OCI-LY7 (cell line): ENCODE data around the gene KLHL11. TPM values are rescaled to one million over a fixed set of nuclear protein-coding genes. Genes with fewer than 3 reads are reported as not detected.

ENCODE experiments used
- BruUV-seq: library from RNA; stranded (reverse); fragments of 400-500 nt; replicated peaks from 2 replicates; lab custom pipeline; 2021; lab: Mats Ljungman, UMichigan
- CTCF ChIA-PET: fragments of 300-600 bp; sonication (Branson Sonifier 250); formaldehyde crosslinking; loops from one replicate; lab custom pipeline; 2022; ENCODE audit warnings: antibody characterized with exemption; ENCODE audit not compliant: unreplicated experiment; lab: Charles Lee
- POLR2A ChIA-PET: fragments of 300-600 bp; sonication (Branson Sonifier 250); formaldehyde crosslinking; loops from one replicate; lab custom pipeline; 2022; ENCODE audit warnings: antibody characterized with exemption; lab: Charles Lee
- DNase-seq: peaks from one replicate; pipeline ENCODE4 v3.0.0-alpha.2; 2015; ENCODE audit warnings: low spot score
- H2AFZ ChIP-seq: fragments of 200-600 bp; sonication (generic), shearing (Covaris generic); 2 replicates; pipeline ENCODE4 v1.6.1; 2014; ENCODE audit warnings: mild to moderate bottlenecking, antibody characterized with exemption, low read length, moderate library complexity
- H3K27ac ChIP-seq: fragments of 200-600 bp; sonication (generic); 2 replicates; pipeline ENCODE4 v1.5.1; 2014; ENCODE audit warnings: mixed run types, low read depth, mild to moderate bottlenecking, moderate library complexity, low read length, inconsistent platforms; ENCODE audit not compliant: poor library complexity, severe bottlenecking
- H3K36me3 ChIP-seq: fragments of 200-600 bp; sonication (generic); 2 replicates; pipeline ENCODE4 v1.6.1; 2014; ENCODE audit warnings: mild to moderate bottlenecking, antibody characterized with exemption, low read length, moderate library complexity, mixed read lengths; ENCODE audit not compliant: insufficient read depth
- H3K4me1 ChIP-seq: fragments of 200-600 bp; sonication (generic); 2 replicates; pipeline ENCODE4 v1.5.1; 2014; ENCODE audit warnings: mild to moderate bottlenecking, low read length; ENCODE audit not compliant: insufficient read depth, poor library complexity, severe bottlenecking
- H3K4me2 ChIP-seq: fragments of 200-600 bp; sonication (generic); 2 replicates; pipeline ENCODE4 v1.6.1; 2014; ENCODE audit warnings: mild to moderate bottlenecking, low read length
- H3K4me3 ChIP-seq: fragments of 200-600 bp; sonication (generic); 2 replicates; pipeline ENCODE4 v1.5.1; 2014; ENCODE audit warnings: mild to moderate bottlenecking, low read depth, low read length; ENCODE audit not compliant: poor library complexity, severe bottlenecking
- H3K79me2 ChIP-seq: fragments of 200-600 bp; sonication (generic); 2 replicates; pipeline ENCODE4 v1.6.1; 2016; ENCODE audit warnings: low read depth, mild to moderate bottlenecking, low read length, moderate library complexity, mixed read lengths; ENCODE audit not compliant: insufficient read depth
- H3K9me2 ChIP-seq: fragments of 200-600 bp; sonication (generic); 2 replicates; pipeline ENCODE4 v1.6.1; 2016; ENCODE audit warnings: mild to moderate bottlenecking, low read length, mixed read lengths; ENCODE audit not compliant: insufficient read depth
- H3K9me3 ChIP-seq: fragments of 200-600 bp; sonication (generic); 2 replicates; pipeline ENCODE4 v1.6.1; 2014; ENCODE audit warnings: mild to moderate bottlenecking, mixed run types, low read length, mixed read lengths
- H4K20me1 ChIP-seq: fragments of 200-600 bp; sonication (generic); 2 replicates; pipeline ENCODE4 v1.6.1; 2014; ENCODE audit warnings: mild to moderate bottlenecking, antibody characterized with exemption, low read length, moderate library complexity, mixed read lengths; ENCODE audit not compliant: insufficient read depth
- EZH2phosphoT487 ChIP-seq: fragments of 200-600 bp; sonication (generic); IDR thresholded peaks from 2 replicates; pipeline ENCODE4 v1.6.1; 2018; ENCODE audit warnings: low read depth, borderline replicate concordance, mild to moderate bottlenecking, mixed run types, antibody characterized with exemption, low read length, moderate library complexity, mixed read lengths
- intact Hi-C: fragments of 100-400 bp; cut with micrococcal nuclease; formaldehyde crosslinking; loops from one replicate; pipeline ENCODE4 v1.10.0; 2022; ENCODE audit not compliant: unreplicated experiment
- total RNA-seq, 2 experiments: library from RNA; depleted of rRNA in 1 of 2; stranded (reverse); fragments of >200 nt in 1 of 2; shearing (Covaris generic) in 1 of 2; gene quantifications; 2 replicates each; pipeline ENCODE4 v1.2.3, GENCODE V29; 2014 to 2022
- TF ChIP-seq, protein P1 (sequence below): fragments of 200-600 bp; sonication (generic); conservative IDR thresholded peaks from 2 replicates; pipeline ENCODE4 v1.5.1; 2014; ENCODE audit warnings: mild to moderate bottlenecking, antibody characterized with exemption, low read length, moderate library complexity, mixed read lengths

The KLHL11 gene
- total RNA-seq, 2 experiments from 2014 or later, result 20.9 to 35.4 TPM

DNA sequence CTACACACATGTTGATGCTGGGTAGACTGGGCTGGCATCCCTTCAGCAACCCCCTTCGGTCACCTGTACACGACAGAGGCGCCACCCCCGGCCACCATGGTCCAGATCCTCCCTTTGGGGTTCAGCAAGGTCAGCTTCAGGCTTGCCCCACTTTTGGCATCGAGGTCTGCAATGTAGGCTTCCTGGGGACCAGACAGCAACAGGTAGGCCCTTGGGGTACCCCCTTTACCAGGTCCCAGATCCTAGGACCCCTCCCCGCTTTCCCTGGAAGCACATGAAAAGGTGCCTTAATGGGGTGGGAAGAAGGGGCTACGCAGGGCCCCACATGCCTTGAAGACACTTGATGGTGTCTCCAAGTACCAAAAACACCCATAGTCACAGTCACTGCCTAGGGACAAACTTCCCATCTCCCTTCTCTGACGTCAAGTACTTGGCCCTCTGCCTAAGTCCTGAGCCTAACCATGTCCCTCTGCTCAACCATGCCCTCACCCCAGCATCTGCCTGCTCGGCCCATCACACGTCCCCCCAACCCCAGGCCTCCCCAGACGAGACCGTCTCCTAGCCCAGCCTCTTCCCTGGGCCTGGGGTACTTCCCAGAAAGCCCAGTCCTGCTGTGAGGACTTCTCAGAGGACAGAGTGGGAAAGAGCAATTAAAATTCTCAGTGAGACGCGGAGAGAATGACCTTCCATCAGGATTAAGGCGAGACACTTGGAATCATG lies 41.4 kb upstream of the KLHL11 start:
- ChIA-PET POLR2A (no interaction called here), CTCF (no interaction called here)
- H3K36me3 ChIP-seq, result peaks cover 93% of the 10 kb centered on the region
- no peaks in the 10 kb centered on the region for H3K9me2 ChIP-seq
- no TSS peak for BruUV-seq
- no peak for DNase-seq
- H3K79me2 ChIP-seq, result no peaks in the 10 kb centered on the region
- H4K20me1 ChIP-seq, result no peaks in the 10 kb centered on the region
- H3K4me1 ChIP-seq, result no peaks in the 10 kb centered on the region
- intact Hi-C loops, result no loop called here
- H3K9me3 ChIP-seq, result no peaks in the 10 kb centered on the region
- no peak overlapping the region for H3K27ac ChIP-seq
- H3K4me2 ChIP-seq, result no peak overlapping the region
- H2AFZ ChIP-seq, result no peak overlapping the region
- TF ChIP-seq, protein P1, sequence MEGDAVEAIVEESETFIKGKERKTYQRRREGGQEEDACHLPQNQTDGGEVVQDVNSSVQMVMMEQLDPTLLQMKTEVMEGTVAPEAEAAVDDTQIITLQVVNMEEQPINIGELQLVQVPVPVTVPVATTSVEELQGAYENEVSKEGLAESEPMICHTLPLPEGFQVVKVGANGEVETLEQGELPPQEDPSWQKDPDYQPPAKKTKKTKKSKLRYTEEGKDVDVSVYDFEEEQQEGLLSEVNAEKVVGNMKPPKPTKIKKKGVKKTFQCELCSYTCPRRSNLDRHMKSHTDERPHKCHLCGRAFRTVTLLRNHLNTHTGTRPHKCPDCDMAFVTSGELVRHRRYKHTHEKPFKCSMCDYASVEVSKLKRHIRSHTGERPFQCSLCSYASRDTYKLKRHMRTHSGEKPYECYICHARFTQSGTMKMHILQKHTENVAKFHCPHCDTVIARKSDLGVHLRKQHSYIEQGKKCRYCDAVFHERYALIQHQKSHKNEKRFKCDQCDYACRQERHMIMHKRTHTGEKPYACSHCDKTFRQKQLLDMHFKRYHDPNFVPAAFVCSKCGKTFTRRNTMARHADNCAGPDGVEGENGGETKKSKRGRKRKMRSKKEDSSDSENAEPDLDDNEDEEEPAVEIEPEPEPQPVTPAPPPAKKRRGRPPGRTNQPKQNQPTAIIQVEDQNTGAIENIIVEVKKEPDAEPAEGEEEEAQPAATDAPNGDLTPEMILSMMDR, result no peak
- TF ChIP-seq EZH2phosphoT487, result no peak
- no peak overlapping the region for H3K4me3 ChIP-seq

DNA sequence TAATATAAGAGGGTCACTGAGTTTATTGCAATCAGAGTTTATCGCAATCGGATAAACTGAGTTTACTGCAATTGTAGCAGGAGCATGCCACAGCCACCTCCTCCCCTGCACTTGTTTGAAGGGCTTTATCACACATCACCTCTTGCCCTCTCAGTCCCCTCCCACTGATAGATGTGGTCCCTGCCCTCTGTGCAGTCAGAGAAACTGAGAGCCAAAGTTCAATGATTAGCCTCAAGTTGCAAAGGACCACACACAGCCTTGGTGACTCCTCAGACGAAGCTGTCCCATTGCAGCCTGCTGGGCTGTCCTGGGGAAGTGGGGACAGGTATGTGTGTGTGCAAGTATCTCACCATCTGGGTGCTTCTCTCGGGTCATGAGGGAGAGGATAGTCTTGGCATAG lies 39.9 kb upstream of the KLHL11 start:
- intact Hi-C loops, result no loop called here
- Histone ChIP-seq H4K20me1 (no peaks in the 10 kb centered on the region), H3K36me3 (peaks cover 93% of the 10 kb centered on the region), H3K79me2 (no peaks in the 10 kb centered on the region), H3K9me3 (no peaks in the 10 kb centered on the region), H3K4me3 (no peak overlapping the region), H2AFZ (no peak overlapping the region), H3K4me1 (no peaks in the 10 kb centered on the region), H3K4me2 (no peak overlapping the region), H3K27ac (no peak overlapping the region), H3K9me2 (no peaks in the 10 kb centered on the region)
- no TSS peak for BruUV-seq
- DNase-seq, result no peak
- POLR2A ChIA-PET, result no interaction called here
- TF ChIP-seq, protein P1, result no peak
- TF ChIP-seq EZH2phosphoT487, result no peak
- CTCF ChIA-PET, result no interaction called here

DNA sequence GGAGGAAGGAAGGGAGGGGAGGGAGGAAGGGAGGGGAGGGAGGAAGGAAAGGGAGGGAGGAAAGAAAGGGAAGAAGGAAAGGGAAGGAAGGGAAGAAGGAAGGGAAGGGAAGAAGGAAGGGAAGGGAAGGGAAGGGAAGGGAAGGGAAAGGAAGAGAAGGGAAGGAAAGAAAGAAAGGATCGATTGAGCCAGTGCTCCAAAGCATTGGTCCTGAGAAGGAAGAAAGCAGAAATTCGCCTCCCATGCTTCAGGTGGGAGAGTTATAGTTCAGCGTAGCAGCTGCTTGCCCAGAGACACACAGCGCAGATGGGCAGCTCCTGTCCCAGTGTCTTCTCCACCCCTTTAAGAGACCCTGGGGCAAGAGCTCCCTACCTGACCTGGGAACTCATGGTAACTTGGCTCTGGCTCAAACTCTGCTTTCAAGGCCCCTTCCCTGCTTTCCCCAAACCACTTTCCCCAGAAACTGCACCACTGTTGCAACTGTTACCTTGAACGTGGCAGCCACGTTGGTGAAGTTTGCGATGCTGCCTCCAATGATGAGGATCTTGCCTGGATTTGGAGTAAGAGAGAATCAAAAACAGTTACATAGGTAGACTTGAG lies 39.1 kb upstream of the KLHL11 start:
- Histone ChIP-seq H3K9me2 (no peaks in the 10 kb centered on the region), H3K9me3 (no peaks in the 10 kb centered on the region), H3K79me2 (no peaks in the 10 kb centered on the region), H3K27ac (no peak overlapping the region), H3K4me3 (no peak overlapping the region), H3K4me1 (no peaks in the 10 kb centered on the region), H4K20me1 (no peaks in the 10 kb centered on the region), H3K36me3 (peaks cover 91% of the 10 kb centered on the region), H3K4me2 (no peak overlapping the region), H2AFZ (no peak overlapping the region)
- ChIA-PET POLR2A (interaction anchor here (0.6 kb wide), 1 partner anchor 13 kb away, joined by 4 read pairs; no protein-coding TSS in a partner anchor), CTCF (no interaction called here)
- no peak for TF ChIP-seq EZH2phosphoT487
- TF ChIP-seq, protein P1, result no peak
- no TSS peak for BruUV-seq
- no peak for DNase-seq
- intact Hi-C loops, result no loop called here
